GM12891 (cell line): ENCODE results near the gene LRIT3.

Source experiments
- PAX5 ChIP-seq: IDR thresholded peaks from 2 replicates; pipeline ENCODE4 v1.6.1; 2011; ENCODE audit warnings: low read length, moderate library complexity, mild to moderate bottlenecking; ENCODE audit not compliant: insufficient read depth, severe bottlenecking
- POLR2A ChIP-seq: IDR thresholded peaks from 2 replicates; pipeline ENCODE4 v1.6.1; 2011; ENCODE audit warnings: low read depth, low read length, control low read depth
- POLR2AphosphoS5 ChIP-seq: IDR thresholded peaks from 2 replicates; pipeline ENCODE4 v1.6.1; 2011; ENCODE audit warnings: low read depth, low read length, control low read depth
- TAF1 ChIP-seq: IDR thresholded peaks from 2 replicates; pipeline ENCODE4 v1.6.1; 2011; ENCODE audit warnings: low read depth, low read length, control low read depth

GRCh38 chr4:109913596-109914241 lies 65.8 kb downstream of the LRIT3 start:
- TF ChIP-seq TAF1 (no peak), POLR2AphosphoS5 (no peak), POLR2A (no peak), PAX5 (no peak)
